Muscle of back (tissue), 10 donors: ENCODE measurements around the gene TMOD3. TPM values are rescaled to one million over a fixed set of nuclear protein-coding genes. Genes with fewer than 3 reads are reported as not detected.

Source experiments
- polyA plus RNA-seq, 10 donors: library from polyadenylated mRNA; unstranded; fragments of 120-200 nt; gene quantifications; one replicate each; pipeline ENCODE4 v1.2.1, GENCODE V29; 2013; ENCODE audit not compliant: insufficient read length in 10 of 10

The TMOD3 gene
- polyA plus RNA-seq, 10 donors, result 14.2 to 30.0 (median 19.2) TPM

Other genes starting within 250 kb of the TMOD3 start
- 10 to 100 TPM; 12.3 to 40.0 (median 20.1) TPM for gene DMXL2, start 206.9 kb upstream of the TMOD3 start, polyA plus RNA-seq
- gene SCG3, start 148.2 kb upstream of the TMOD3 start, polyA plus RNA-seq, result under 1 TPM; 0.13 to 0.74 (median 0.26) TPM
- 10 to 100 TPM in 1 of 10 donors, 1 to 10 TPM in 9; 5.9 to 12.3 (median 8.5) TPM for gene LYSMD2, start 92.0 kb upstream of the TMOD3 start, polyA plus RNA-seq
- 10 to 100 TPM in 1 of 10 donors, 1 to 10 TPM in 9; 5.8 to 11.0 (median 7.8) TPM for gene TMOD2, start 78.1 kb upstream of the TMOD3 start, polyA plus RNA-seq
- 10 to 100 TPM; 20.1 to 29.2 (median 21.3) TPM for gene LEO1, start 142.1 kb downstream of the TMOD3 start, polyA plus RNA-seq
- 10 to 100 TPM; 23.6 to 35.0 (median 29.0) TPM for gene MAPK6, start 189.6 kb downstream of the TMOD3 start, polyA plus RNA-seq